Naive thymus-derived CD4-positive, alpha-beta T cell (primary cell): Measurements from ENCODE around the gene SLC30A2. TPM values are rescaled to one million over a fixed set of nuclear protein-coding genes. Genes with fewer than 3 reads are reported as not detected.

Experiments used
- ATAC-seq: fragments of 150-1000 bp; cut with Tn5 transposase; 2 replicates; pipeline ENCODE4 v1.10.0; 2021; ENCODE audit warnings: mild to moderate bottlenecking, moderate library complexity
- CTCF ChIA-PET: fragments of 350-600 bp; sonication (Branson Sonifier 250); formaldehyde crosslinking; loops from one replicate; lab custom pipeline; 2021; ENCODE audit warnings: antibody characterized with exemption; lab: Charles Lee
- POLR2A ChIA-PET: fragments of 350-600 bp; sonication (Branson Sonifier 250); formaldehyde crosslinking; loops from one replicate; lab custom pipeline; 2021; ENCODE audit warnings: antibody characterized with exemption, inconsistent platforms; lab: Charles Lee
- DNase-seq, 9 donors: peaks; one replicate each; pipeline versions ENCODE4 v3.0.0 to v3.0.0-alpha.2; 2020 to 2022; ENCODE audit warnings: mixed read lengths in 1 of 9
- H3K27ac ChIP-seq: one replicate; pipeline ENCODE4 v1.7.0; 2013; ENCODE audit warnings: mild to moderate bottlenecking, low read depth, low read length, moderate library complexity
- H3K27me3 ChIP-seq, 2 donors: one replicate each; pipeline ENCODE4 v1.7.0; 2013; ENCODE audit warnings: low read length in 2 of 2, mild to moderate bottlenecking in 2 of 2, moderate library complexity in 2 of 2; ENCODE audit not compliant: control insufficient read depth in 2 of 2, insufficient read depth in 2 of 2
- H3K36me3 ChIP-seq, 3 experiments: 1 replicate in 2 of 3; 2 replicates in 1 of 3; pipeline ENCODE4 v1.7.0; 2013; ENCODE audit warnings: low read length in 3 of 3, mild to moderate bottlenecking in 3 of 3, moderate library complexity in 1 of 3; ENCODE audit not compliant: insufficient read depth in 3 of 3, control insufficient read depth in 2 of 3
- H3K4me1 ChIP-seq, 2 donors: one replicate each; pipeline ENCODE4 v1.7.0; 2013; ENCODE audit warnings: low read length in 2 of 2, mild to moderate bottlenecking in 2 of 2, moderate library complexity in 1 of 2; ENCODE audit not compliant: control insufficient read depth in 2 of 2, insufficient read depth in 2 of 2
- H3K4me3 ChIP-seq: 2 replicates; pipeline ENCODE4 v1.7.0; 2013; ENCODE audit warnings: mild to moderate bottlenecking, low read length
- H3K9me3 ChIP-seq, 3 experiments: 1 replicate in 2 of 3; 2 replicates in 1 of 3; pipeline ENCODE4 v1.7.0; 2013; ENCODE audit warnings: low read length in 3 of 3; ENCODE audit not compliant: control insufficient read depth in 2 of 3
- H3K27ac Mint-ChIP-seq, 9 donors: one replicate each; pipeline ENCODE4 v1.8.0; 2020 to 2022; ENCODE audit warnings: mixed read lengths in 9 of 9, mild to moderate bottlenecking in 8 of 9, moderate library complexity in 5 of 9, inconsistent platforms in 2 of 9
- H3K27me3 Mint-ChIP-seq, 5 donors: one replicate each; pipeline ENCODE4 v1.8.0; 2021 to 2022; ENCODE audit warnings: mixed read lengths in 5 of 5, mild to moderate bottlenecking in 1 of 5
- H3K36me3 Mint-ChIP-seq, 5 donors: one replicate each; pipeline ENCODE4 v1.8.0; 2020 to 2022; ENCODE audit warnings: mixed read lengths in 5 of 5, mild to moderate bottlenecking in 3 of 5, inconsistent platforms in 1 of 5
- H3K4me1 Mint-ChIP-seq, 7 donors: one replicate each; pipeline ENCODE4 v1.8.0; 2020 to 2022; ENCODE audit warnings: mixed read lengths in 7 of 7, mild to moderate bottlenecking in 3 of 7, inconsistent platforms in 1 of 7
- H3K4me3 Mint-ChIP-seq, 10 donors: one replicate each; pipeline ENCODE4 v1.8.0; 2020 to 2022; ENCODE audit warnings: mild to moderate bottlenecking in 10 of 10, mixed read lengths in 10 of 10, moderate library complexity in 6 of 10, inconsistent platforms in 2 of 10
- H3K9me3 Mint-ChIP-seq, 11 donors: one replicate each; pipeline ENCODE4 v1.8.0; 2020 to 2022; ENCODE audit warnings: mixed read lengths in 11 of 11, mild to moderate bottlenecking in 4 of 11, inconsistent platforms in 1 of 11, moderate library complexity in 1 of 11
- intact Hi-C, 2 donors: fragments of 100-400 bp; cut with micrococcal nuclease; formaldehyde crosslinking; loops; one replicate each; pipeline ENCODE4 v1.15.1; 2023
- polyA plus RNA-seq, 2 donors: library from polyadenylated mRNA; unstranded; fragments of 300-500 nt; fragmentation: Illumina TruSeq; gene quantifications; one replicate each; pipeline ENCODE4 v1.2.3, GENCODE V29; 2021
- total RNA-seq, 6 experiments: library from RNA in 5 of 6; stranded (reverse) in 5 of 6; gene quantifications; 1 replicate in 5 of 6; 2 replicates in 1 of 6; pipeline ENCODE4 v1.2.3 and lab custom pipeline; 2021 to 2026

Gene SLC30A2
- total and polyA plus RNA-seq, 7 experiments from 2014 or later, result not detected

DNA sequence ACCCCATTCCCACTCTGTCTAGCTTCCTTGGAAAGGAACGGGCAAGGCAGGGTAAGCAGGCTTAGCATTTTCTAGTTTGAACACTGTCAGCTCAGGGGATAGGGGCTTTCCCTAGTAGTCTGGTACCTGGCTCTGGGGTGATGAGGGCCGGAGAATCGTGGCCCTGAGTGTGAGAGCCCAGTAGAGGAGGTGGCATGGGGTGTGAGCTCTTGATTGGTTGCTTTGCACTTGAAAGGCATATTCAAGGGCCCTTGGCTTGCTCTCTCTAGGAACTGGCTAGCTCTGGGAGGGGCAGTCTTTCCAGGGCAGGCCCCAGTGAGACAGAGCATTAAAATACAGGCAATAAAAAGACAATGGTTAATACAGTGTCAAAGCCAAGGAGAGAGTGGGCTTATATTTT, 35.1 kb downstream of the SLC30A2 start:
- CTCF ChIA-PET, result interaction anchor here (0.8 kb wide), 1 partner anchor 115 kb away, joined by 3 read pairs; no protein-coding TSS in a partner anchor
- Mint-ChIP-seq H3K36me3 (no peaks in the 10 kb centered on the region), H3K4me3 (no peak overlapping the region), H3K4me1 (peaks cover 0 to 3% (median 0%) of the 10 kb centered on the region in 7 donors), H3K9me3 (no peaks in the 10 kb centered on the region), H3K27me3 (peaks cover 0 to 17% (median 0%) of the 10 kb centered on the region in 5 donors), H3K27ac (no peak overlapping the region)
- intact Hi-C loops, result no loop called here
- ATAC-seq (no peak), DNase-seq (no peak)
- Histone ChIP-seq H3K27ac (no peak overlapping the region), H3K4me1 (no peaks in the 10 kb centered on the region), H3K36me3 (no peaks in the 10 kb centered on the region), H3K27me3 (no peaks in the 10 kb centered on the region), H3K9me3 (no peaks in the 10 kb centered on the region), H3K4me3 (no peak overlapping the region)
- POLR2A ChIA-PET, result interaction anchor here (1.3 kb wide), 1 partner anchor 13 kb away, joined by 4 read pairs; the partner anchor contains the start of gene PAFAH2

DNA sequence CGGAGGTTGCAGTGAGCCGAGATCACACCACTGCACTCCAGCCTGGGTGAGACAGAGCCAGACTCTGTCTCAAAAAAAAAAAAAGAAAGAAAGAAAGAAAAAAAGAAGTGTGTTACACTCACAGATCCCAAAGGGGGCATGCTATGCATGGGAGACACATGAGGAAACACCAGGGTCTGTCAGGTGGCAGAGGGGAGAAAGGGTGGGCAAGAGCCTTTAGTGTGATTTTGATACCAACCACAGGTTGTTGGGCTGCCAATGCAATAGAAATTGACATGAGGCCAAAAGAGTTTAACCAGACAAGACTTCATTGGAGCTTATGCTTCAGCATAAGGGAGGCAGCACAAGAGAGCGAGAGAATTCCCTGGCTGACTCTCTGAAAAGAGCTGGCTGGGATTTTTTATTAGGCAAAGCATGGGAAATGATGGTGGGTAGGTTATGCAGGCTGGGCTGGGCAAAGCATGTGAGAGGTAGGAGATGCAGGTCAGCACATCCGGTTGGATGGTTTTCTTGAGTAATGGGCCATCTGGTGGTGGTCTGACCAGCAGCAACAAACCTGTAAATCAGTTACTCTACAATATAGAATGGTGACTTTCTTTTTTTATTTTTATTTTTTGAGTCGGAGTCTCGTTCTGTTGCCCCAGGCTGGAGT, 36.0 kb downstream of the SLC30A2 start:
- Histone ChIP-seq H3K27me3 (no peaks in the 10 kb centered on the region), H3K4me3 (no peak overlapping the region), H3K27ac (no peak overlapping the region), H3K4me1 (no peaks in the 10 kb centered on the region), H3K36me3 (no peaks in the 10 kb centered on the region), H3K9me3 (no peaks in the 10 kb centered on the region)
- Mint-ChIP-seq H3K4me3 (no peak overlapping the region), H3K9me3 (no peaks in the 10 kb centered on the region), H3K27me3 (peaks cover 0 to 17% (median 0%) of the 10 kb centered on the region in 5 donors), H3K27ac (peak overlapping the region in 1 of 9 donors; percentile 8), H3K36me3 (no peaks in the 10 kb centered on the region), H3K4me1 (peaks cover 0 to 3% (median 0%) of the 10 kb centered on the region in 7 donors)
- ChIA-PET CTCF (interaction anchor here (0.6 kb wide), 1 partner anchor 10 kb away, joined by 3 read pairs; no protein-coding TSS in a partner anchor), POLR2A (interaction anchor here (0.7 kb wide), 1 partner anchor 113 kb away, joined by 3 read pairs; no protein-coding TSS in a partner anchor)
- no peak for ATAC-seq
- DNase-seq, result no peak
- intact Hi-C loops, result no loop called here

DNA sequence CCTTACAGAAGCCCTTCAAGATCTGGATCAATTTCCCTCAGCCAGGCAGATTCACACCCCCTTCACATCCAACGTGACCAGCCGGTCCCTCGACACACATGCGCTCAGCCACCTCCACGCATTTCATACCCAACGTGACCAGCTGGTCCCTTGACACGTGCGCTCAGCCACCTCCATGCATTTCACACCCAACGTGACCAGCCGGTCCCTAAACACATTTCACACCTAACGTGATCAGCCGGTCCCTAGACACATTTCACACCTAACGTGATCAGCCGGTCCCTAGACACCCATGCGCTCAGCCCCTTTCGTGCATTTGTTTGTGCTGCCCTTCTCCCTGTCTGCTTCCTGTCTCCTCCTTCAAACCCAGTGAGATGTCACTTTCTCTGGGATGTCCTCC, 39.2 kb downstream of the SLC30A2 start:
- Histone ChIP-seq H3K27me3 (no peaks in the 10 kb centered on the region), H3K27ac (no peak overlapping the region), H3K4me1 (no peaks in the 10 kb centered on the region), H3K9me3 (no peaks in the 10 kb centered on the region), H3K36me3 (no peaks in the 10 kb centered on the region), H3K4me3 (no peak overlapping the region)
- ChIA-PET POLR2A (no interaction called here), CTCF (no interaction called here)
- Mint-ChIP-seq H3K9me3 (peaks cover 0 to 2% (median 0%) of the 10 kb centered on the region in 11 donors), H3K27ac (peak overlapping the region in 3 of 9 donors; percentile 17 to 71 (median 69)), H3K4me3 (no peak overlapping the region), H3K36me3 (no peaks in the 10 kb centered on the region), H3K27me3 (peaks cover 0 to 17% (median 0%) of the 10 kb centered on the region in 5 donors), H3K4me1 (peaks cover 0 to 11% (median 4%) of the 10 kb centered on the region in 7 donors)
- no peak for DNase-seq
- intact Hi-C loops, result no loop called here
- no peak for ATAC-seq

DNA sequence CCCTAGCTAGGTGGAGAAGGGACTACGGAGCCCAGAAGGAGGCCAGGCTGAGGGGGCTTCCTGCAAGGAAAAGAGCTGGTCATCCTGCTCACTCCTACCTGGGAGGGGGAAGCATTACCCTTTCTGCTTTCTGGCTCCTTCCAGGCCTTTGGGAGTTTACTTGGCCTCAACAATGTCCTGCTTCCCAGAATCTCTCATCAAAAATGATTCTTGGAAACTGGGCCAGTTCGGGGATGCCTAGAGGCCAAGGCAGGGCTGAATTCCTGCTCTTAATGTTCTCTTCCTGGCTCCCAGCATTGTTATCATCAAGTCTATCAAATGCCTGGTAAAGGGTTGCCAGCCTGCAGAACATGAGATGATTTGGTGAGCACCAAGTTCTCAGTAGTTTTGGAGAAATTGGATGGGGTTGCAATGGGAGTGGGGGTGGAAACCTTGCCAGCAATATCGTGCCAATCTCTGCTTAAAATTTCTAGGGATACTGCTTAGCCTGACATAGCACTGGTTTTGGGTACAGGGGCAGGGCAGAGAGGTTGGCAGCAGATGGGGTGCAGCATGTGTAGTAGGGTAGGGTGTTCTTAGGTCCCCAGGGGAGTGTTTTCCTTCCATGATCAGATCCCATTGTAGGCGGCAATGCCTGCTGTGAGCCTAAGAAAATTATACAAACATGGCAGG, 40.3 kb downstream of the SLC30A2 start:
- peak overlapping the region in 1 of 9 donors; percentile 36 for H3K27ac Mint-ChIP-seq
- H3K4me3 Mint-ChIP-seq, result no peak overlapping the region
- CTCF ChIA-PET, result interaction anchor here (13.0 kb wide), 1 partner anchor 108 kb away, joined by 361 read pairs; the partner anchor contains the start of gene STMN1
- ATAC-seq, result no peak
- intact Hi-C loops, result no loop called here
- peaks cover 0 to 8% (median 4%) of the 10 kb centered on the region in 7 donors for H3K4me1 Mint-ChIP-seq
- no peak overlapping the region for H3K4me3 ChIP-seq
- no peak overlapping the region for H3K27ac ChIP-seq
- H3K9me3 ChIP-seq, result no peaks in the 10 kb centered on the region
- no peaks in the 10 kb centered on the region for H3K27me3 ChIP-seq
- no peaks in the 10 kb centered on the region for H3K36me3 ChIP-seq
- peaks cover 0 to 15% (median 0%) of the 10 kb centered on the region in 5 donors for H3K27me3 Mint-ChIP-seq
- DNase-seq, result no peak
- H3K9me3 Mint-ChIP-seq, result peaks cover 0 to 2% (median 0%) of the 10 kb centered on the region in 11 donors
- POLR2A ChIA-PET, result no interaction called here
- H3K36me3 Mint-ChIP-seq, result no peaks in the 10 kb centered on the region
- H3K4me1 ChIP-seq, result no peaks in the 10 kb centered on the region

DNA sequence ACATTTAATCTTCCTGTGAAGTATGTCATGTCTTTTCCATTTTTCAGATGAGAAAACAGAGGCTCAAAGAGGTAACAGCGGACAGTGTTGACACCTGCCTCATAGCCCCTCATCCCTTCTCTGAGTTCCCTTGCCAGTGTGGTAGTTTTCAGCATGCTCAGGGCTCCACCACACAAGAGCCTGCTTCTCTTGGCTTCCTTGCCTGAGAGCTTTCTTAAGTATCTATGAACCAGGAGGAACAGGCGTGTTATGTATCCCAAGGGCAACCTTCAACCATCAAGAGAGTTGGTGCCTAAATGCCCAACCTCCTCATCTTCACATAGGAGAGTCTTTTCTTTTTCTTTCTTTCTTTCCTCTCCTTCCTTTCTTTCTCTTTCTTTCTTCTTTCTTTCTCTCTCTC, 42.2 kb downstream of the SLC30A2 start:
- Mint-ChIP-seq H3K9me3 (peaks cover 0 to 2% (median 0%) of the 10 kb centered on the region in 11 donors), H3K4me3 (no peak overlapping the region), H3K27me3 (peaks cover 0 to 11% (median 0%) of the 10 kb centered on the region in 5 donors), H3K4me1 (peaks cover under 1 to 8% (median 5%) of the 10 kb centered on the region in 7 donors), H3K36me3 (no peaks in the 10 kb centered on the region), H3K27ac (peak overlapping the region in 1 of 9 donors; percentile 32)
- intact Hi-C loops, result no loop called here
- DNase-seq (no peak), ATAC-seq (no peak)
- Histone ChIP-seq H3K4me1 (no peaks in the 10 kb centered on the region), H3K27me3 (no peaks in the 10 kb centered on the region), H3K36me3 (no peaks in the 10 kb centered on the region), H3K4me3 (no peak overlapping the region), H3K27ac (no peak overlapping the region), H3K9me3 (no peaks in the 10 kb centered on the region)
- ChIA-PET CTCF (interaction anchor here (0.7 to 13.0 kb wide), 2 partner anchors 44 to 106 kb away, joined by 4 to 361 read pairs; partner anchors contain the start of gene STMN1), POLR2A (interaction anchor here (0.6 to 11.0 kb wide), 3 partner anchors 103 to 1340 kb away, joined by 3 to 226 read pairs (median 4); partner anchors contain the start of gene STMN1)

DNA sequence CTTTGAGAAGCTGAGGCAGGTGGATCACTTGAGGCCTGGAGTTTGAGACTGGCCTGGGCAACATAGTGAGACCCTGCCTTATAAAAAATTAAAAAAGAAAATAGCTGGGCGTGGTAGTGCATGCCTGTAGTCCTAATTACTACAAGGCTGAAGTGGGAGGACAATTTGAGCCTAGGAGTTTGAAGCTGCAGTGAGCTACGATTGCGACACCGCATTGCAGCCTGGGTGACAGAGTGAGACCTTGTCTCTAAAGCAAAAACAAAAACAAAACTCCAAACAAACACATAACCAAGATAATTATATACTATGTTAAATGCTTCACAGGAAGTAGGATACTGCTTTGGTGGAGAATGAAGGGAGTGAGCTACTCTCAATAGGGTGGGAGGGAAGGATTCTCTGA, 42.7 kb downstream of the SLC30A2 start:
- peaks cover 0 to 4% (median 0%) of the 10 kb centered on the region in 11 donors for H3K9me3 Mint-ChIP-seq
- ATAC-seq, result no peak
- H3K4me3 Mint-ChIP-seq, result no peak overlapping the region
- Histone ChIP-seq H3K27ac (no peak overlapping the region), H3K4me3 (no peak overlapping the region), H3K27me3 (no peaks in the 10 kb centered on the region), H3K9me3 (no peaks in the 10 kb centered on the region), H3K4me1 (peaks cover 0 to 4% of the 10 kb centered on the region in 2 donors), H3K36me3 (no peaks in the 10 kb centered on the region)
- H3K27ac Mint-ChIP-seq, result no peak overlapping the region
- H3K36me3 Mint-ChIP-seq, result no peaks in the 10 kb centered on the region
- POLR2A ChIA-PET, result interaction anchor here (0.6 to 11.0 kb wide), 3 partner anchors 102 to 1340 kb away, joined by 3 to 226 read pairs (median 4); partner anchors contain the start of gene STMN1
- intact Hi-C loops, result no loop called here
- peaks cover 0 to 11% (median 0%) of the 10 kb centered on the region in 5 donors for H3K27me3 Mint-ChIP-seq
- peaks cover 6 to 11% (median 8%) of the 10 kb centered on the region in 7 donors for H3K4me1 Mint-ChIP-seq
- CTCF ChIA-PET, result interaction anchor here (0.5 to 13.0 kb wide), 2 partner anchors 43 to 105 kb away, joined by 3 to 361 read pairs; partner anchors contain the start of gene STMN1
- no peak for DNase-seq
